C4-2B (cell line): ENCODE measurements around the gene PLA2G12A.

Experiments
- H3K27ac ChIP-seq: fragments of 450-650 bp; 2 replicates; pipeline ENCODE4 v1.5.1; 2017
- CTCF ChIP-seq: fragments of 450-650 bp; conservative IDR thresholded peaks from 2 replicates; pipeline ENCODE4 v1.5.1; 2017; ENCODE audit warnings: mild to moderate bottlenecking
- ZFX ChIP-seq: fragments of 450-650 bp; IDR thresholded peaks from 2 replicates; pipeline ENCODE4 v1.6.1; 2017

PLA2G12A gene

DNA sequence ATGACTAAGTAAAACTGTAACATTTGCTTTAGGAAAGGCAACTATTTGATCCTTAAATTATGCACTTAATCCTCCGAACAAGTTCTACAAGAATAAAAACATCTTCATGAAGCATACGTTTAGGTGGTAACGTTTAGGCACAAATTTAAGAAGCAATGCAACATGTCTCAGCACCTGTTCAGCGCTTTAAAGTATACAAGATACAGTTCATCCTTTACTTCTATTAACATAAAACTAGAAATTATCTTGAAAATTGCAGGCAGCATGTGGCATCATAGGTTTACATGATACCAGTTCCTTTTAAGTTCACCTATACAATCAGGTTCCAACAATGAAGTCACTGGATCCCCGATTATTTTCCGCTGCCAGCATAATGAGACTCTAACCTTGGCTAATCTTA lies 1.5 kb downstream of the PLA2G12A start:
- TF ChIP-seq CTCF (no peak), ZFX (no peak)
- H3K27ac ChIP-seq: no peak overlapping the region

DNA sequence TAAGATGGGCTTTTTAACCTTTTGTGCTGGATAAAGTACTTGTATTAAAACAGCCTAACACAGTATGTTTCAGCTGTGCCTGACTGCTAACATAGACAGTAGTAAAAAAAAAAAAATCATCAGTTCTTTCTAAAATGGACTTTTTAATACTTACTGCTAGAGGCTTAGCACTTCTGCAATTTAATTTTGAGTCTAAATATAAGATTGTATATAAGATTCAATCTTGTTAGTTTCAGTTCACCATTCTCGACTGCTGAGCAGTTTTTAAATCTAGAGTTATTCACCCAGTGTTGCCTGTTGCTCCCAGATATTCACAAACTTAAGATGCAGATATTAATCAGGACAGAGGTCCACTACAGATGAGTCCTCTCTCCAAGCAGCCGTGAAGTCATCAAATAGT lies 6.8 kb downstream of the PLA2G12A start:
- TF ChIP-seq CTCF: no peak
- TF ChIP-seq ZFX: no peak
- H3K27ac ChIP-seq: no peak overlapping the region

GRCh38 chr4:109722357-109722756 lies 7.5 kb downstream of the PLA2G12A start:
- no peak for TF ChIP-seq ZFX
- TF ChIP-seq CTCF: no peak
- no peak overlapping the region for H3K27ac ChIP-seq

DNA sequence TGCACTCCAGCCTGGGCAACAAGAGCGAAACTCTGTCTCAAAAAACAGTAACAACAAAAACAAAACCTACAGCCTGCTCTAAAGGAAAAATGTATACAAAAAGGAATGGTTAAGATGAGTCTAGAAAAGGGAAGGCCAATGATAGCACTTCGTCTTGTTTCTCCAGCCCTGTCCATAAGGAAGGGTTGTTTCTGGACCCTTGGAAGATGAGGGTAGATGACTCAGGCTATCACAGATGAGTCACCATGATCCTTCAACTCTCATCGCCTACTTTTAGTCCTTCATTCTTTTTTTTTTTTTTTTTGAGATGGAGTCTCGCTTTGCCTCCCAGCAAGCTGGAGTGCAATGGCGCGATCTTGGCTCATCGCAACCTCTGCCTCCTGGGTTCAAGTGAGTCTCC lies 8.8 kb downstream of the PLA2G12A start:
- TF ChIP-seq ZFX: no peak
- TF ChIP-seq CTCF: no peak
- no peak overlapping the region for H3K27ac ChIP-seq

GRCh38 chr4:109719604-109720003 lies 10.3 kb downstream of the PLA2G12A start:
- TF ChIP-seq CTCF: no peak
- TF ChIP-seq ZFX: no peak
- no peak overlapping the region for H3K27ac ChIP-seq

GRCh38 chr4:109718759-109719158 lies 11.1 kb downstream of the PLA2G12A start:
- TF ChIP-seq CTCF (no peak), ZFX (no peak)
- H3K27ac ChIP-seq: no peak overlapping the region

DNA sequence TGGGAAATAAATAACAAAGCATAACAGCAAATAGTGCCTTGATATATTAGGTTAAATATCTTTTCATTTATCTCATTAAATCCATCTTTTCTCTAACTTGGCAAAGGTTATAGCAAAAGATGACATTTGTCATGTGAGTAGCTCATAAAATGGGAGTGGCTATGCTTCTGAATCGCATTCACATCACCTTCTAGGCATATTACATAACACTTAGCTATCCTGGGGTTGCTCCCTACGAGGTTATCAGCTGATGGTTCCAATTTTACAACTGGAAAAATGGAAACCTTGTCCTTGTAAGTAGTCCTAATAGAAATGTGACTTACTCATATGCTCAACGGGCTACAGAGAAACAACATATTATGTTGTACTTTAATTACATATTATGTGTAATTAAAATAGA lies 16.4 kb downstream of the PLA2G12A start:
- H3K27ac ChIP-seq: no peak overlapping the region
- no peak for TF ChIP-seq CTCF
- no peak for TF ChIP-seq ZFX
